Endothelial cell of umbilical vein (primary cell): ENCODE data around the gene DPY30.

Source experiments
- EZH2 ChIP-seq: IDR thresholded peaks from 2 replicates; pipeline ENCODE4 v1.6.1; 2012; ENCODE audit warnings: borderline replicate concordance, low read depth, mild to moderate bottlenecking, moderate library complexity, low read length, inconsistent platforms; ENCODE audit not compliant: severe bottlenecking
- FOS ChIP-seq: IDR thresholded peaks from 2 replicates; pipeline ENCODE4 v1.6.1; 2011; ENCODE audit warnings: mild to moderate bottlenecking, low read length, moderate library complexity, borderline replicate concordance; ENCODE audit not compliant: insufficient read depth
- GATA2 ChIP-seq: IDR thresholded peaks from 2 replicates; pipeline ENCODE4 v1.7.0; 2011; ENCODE audit warnings: low read depth, mild to moderate bottlenecking, moderate library complexity, mixed read lengths, low read length; ENCODE audit not compliant: insufficient read length, insufficient read depth
- JUN ChIP-seq: IDR thresholded peaks from 2 replicates; pipeline ENCODE4 v1.6.1; 2011; ENCODE audit warnings: borderline replicate concordance, low read depth; ENCODE audit not compliant: insufficient read length, insufficient read depth
- MAX ChIP-seq: IDR thresholded peaks from 2 replicates; pipeline ENCODE4 v1.6.1; 2011; ENCODE audit not compliant: insufficient read depth, insufficient read length
- POLR2A ChIP-seq: IDR thresholded peaks from 2 replicates; pipeline ENCODE4 v1.6.1; 2012; ENCODE audit warnings: low read depth, mild to moderate bottlenecking, control low read depth, low read length
- POLR2AphosphoS5 ChIP-seq: IDR thresholded peaks from 2 replicates; pipeline ENCODE4 v1.6.1; 2012; ENCODE audit warnings: low read depth, mild to moderate bottlenecking, control low read depth, low read length, moderate library complexity; ENCODE audit not compliant: insufficient read depth
- TF ChIP-seq, protein P1 (sequence below), 2 donors: IDR thresholded peaks; 1 replicate in 1 of 2; 2 replicates in 1 of 2; pipeline ENCODE4 v1.5.1; 2011; ENCODE audit warnings: low read length in 2 of 2, mild to moderate bottlenecking in 2 of 2, moderate library complexity in 2 of 2, control low read depth in 1 of 2, inconsistent platforms in 1 of 2, low read depth in 1 of 2; ENCODE audit not compliant: insufficient read depth in 1 of 2; ENCODE audit errors: extremely low read depth in 1 of 2

DNA sequence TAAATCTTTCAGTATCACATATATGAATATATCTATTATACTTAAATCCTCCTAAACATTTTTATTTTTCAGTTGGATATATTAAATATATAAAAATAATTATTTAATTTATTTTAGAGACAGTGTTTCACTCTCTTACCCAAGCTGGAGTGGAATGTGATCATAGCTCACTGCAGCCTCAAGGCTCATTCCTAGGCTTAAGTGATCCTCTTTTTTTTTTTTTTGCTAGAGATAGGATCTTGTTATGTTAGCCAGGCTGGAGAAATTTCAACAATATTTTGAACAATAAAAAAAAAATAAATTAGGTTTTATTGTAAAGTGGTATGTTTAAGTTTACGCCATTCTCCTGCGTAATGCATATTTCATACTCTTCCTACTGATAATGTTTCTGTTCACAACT lies 27.9 kb upstream of the DPY30 start:
- TF ChIP-seq, protein P1, sequence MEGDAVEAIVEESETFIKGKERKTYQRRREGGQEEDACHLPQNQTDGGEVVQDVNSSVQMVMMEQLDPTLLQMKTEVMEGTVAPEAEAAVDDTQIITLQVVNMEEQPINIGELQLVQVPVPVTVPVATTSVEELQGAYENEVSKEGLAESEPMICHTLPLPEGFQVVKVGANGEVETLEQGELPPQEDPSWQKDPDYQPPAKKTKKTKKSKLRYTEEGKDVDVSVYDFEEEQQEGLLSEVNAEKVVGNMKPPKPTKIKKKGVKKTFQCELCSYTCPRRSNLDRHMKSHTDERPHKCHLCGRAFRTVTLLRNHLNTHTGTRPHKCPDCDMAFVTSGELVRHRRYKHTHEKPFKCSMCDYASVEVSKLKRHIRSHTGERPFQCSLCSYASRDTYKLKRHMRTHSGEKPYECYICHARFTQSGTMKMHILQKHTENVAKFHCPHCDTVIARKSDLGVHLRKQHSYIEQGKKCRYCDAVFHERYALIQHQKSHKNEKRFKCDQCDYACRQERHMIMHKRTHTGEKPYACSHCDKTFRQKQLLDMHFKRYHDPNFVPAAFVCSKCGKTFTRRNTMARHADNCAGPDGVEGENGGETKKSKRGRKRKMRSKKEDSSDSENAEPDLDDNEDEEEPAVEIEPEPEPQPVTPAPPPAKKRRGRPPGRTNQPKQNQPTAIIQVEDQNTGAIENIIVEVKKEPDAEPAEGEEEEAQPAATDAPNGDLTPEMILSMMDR (IDR thresholded peaks at IDR 0.05; ENCODE audit: extremely low read depth in 1 of 2, insufficient read depth in 1 of 2, low read depth in 1 of 2, low read length in 2 of 2), result no peak
- TF ChIP-seq POLR2A (no peak), EZH2 (no peak), POLR2AphosphoS5 (no peak), MAX (no peak), GATA2 (no peak), JUN (no peak), FOS (no peak)
